ENCODE results near the gene LINGO1.

The LINGO1 gene

GRCh38 chr15:77565378-77565915, 67.3 kb downstream of the LINGO1 start:
- TF ChIP-seq, protein P1, sequence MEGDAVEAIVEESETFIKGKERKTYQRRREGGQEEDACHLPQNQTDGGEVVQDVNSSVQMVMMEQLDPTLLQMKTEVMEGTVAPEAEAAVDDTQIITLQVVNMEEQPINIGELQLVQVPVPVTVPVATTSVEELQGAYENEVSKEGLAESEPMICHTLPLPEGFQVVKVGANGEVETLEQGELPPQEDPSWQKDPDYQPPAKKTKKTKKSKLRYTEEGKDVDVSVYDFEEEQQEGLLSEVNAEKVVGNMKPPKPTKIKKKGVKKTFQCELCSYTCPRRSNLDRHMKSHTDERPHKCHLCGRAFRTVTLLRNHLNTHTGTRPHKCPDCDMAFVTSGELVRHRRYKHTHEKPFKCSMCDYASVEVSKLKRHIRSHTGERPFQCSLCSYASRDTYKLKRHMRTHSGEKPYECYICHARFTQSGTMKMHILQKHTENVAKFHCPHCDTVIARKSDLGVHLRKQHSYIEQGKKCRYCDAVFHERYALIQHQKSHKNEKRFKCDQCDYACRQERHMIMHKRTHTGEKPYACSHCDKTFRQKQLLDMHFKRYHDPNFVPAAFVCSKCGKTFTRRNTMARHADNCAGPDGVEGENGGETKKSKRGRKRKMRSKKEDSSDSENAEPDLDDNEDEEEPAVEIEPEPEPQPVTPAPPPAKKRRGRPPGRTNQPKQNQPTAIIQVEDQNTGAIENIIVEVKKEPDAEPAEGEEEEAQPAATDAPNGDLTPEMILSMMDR (IDR thresholded peaks at IDR 0.05; ENCODE audit: low read depth, low read length), result no peak
- no peak overlapping the region for H3K4me3 ChIP-seq (ENCODE audit: low read depth, low read length)

DNA sequence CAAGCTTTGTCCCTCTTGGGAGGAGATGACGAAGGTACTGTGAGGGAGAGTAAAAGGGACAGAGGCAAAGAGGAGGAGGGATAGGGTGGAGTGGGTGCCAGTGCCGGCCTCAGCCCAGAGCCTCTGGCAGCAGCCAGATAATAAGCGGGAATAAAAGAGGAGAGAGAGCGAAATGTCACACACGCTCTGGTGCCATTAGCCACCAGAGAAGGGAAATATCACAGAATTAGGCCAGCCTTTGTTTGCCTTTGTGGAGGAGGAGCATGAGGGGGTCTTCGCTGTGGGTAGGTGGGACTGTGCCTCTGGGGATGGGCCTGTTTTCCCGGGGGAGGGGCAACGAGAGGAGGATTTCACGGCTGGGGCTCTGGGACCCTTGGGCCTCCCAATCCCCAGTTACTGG, 67.8 kb downstream of the LINGO1 start:
- H3K4me3 ChIP-seq (ENCODE audit: low read depth, low read length), result no peak overlapping the region
- TF ChIP-seq, protein P1 (IDR thresholded peaks at IDR 0.05; ENCODE audit: low read depth, low read length), result no peak

DNA sequence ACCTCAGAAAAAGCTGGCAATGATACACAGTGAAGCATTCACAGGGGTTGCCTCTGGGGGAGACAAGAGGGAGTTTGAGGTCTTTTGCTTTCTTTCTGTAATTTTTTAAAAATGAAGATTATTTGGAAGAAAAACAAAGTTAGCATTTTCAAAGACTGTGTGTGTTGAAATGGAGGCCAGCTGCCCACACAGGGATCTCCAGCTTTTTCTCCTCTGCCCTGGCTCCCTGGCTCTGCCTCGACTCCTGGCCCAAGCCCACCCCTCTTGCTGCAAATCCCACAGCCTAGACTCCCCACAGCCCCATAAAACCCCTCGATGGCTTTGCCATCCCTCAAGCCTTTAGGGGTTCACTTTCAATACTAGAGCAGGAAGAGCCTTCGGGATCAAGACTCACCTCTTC, 68.4 kb downstream of the LINGO1 start:
- no peak overlapping the region for H3K4me3 ChIP-seq (ENCODE audit: low read depth, low read length)
- TF ChIP-seq, protein P1 (IDR thresholded peaks at IDR 0.05; ENCODE audit: low read depth, low read length), result no peak

DNA sequence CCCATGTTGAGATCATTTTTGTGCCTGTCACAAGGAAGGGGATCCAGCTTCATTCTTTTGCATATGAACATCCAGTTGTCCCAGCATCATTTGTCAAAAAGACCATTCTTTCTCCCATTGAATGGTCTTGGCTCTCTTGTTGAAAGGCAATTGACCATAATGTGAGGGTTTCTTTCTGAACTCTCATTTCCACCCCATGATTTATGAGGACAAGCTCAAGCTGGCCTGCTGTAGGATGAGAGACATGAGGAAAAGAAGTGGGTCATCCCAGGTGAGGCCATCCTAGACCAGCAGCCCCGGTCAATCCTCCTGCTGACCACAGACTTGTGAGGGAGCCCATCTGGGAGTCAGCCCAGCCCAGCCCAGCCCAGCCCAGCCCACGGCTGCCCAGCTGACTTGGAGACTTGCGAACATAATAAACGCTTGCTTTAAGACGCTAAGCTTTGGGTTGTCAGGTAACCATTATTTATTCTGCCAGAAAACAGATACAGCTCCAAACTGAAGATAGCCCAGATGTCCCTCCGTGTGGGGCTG, 69.0 kb downstream of the LINGO1 start:
- TF ChIP-seq, protein P1 (IDR thresholded peaks at IDR 0.05; ENCODE audit: low read depth, low read length), result no peak

More for the DNA sequence above, 69.0 kb downstream of the LINGO1 start:
- H3K4me3 ChIP-seq (ENCODE audit: low read depth, low read length), result no peak overlapping the region
